A549 (cell line): ENCODE results near the gene REC114. TPM values are rescaled to one million over a fixed set of nuclear protein-coding genes. Genes with fewer than 3 reads are reported as not detected.

Experiments
- ATAC-seq, 2 experiments: fragments of 200-7000 bp in 1 of 2; fragments of >200 bp in 1 of 2; cut with Nextera tagmentation in 1 of 2; cut with Tn5 transposase in 1 of 2; 3 replicates each; pipeline versions ENCODE4 v1.8.0 to v1.9.1; 2018 to 2020; ENCODE audit warnings: mild to moderate bottlenecking in 1 of 2, moderate library complexity in 1 of 2
- CTCF ChIA-PET: fragments of 300-600 bp; sonication (Branson Sonifier 250); formaldehyde crosslinking; extraction: SDS; loops from one replicate; lab custom pipeline; 2021; ENCODE audit warnings: antibody characterized with exemption, inconsistent platforms; lab: Yijun Ruan, JAX
- POLR2A ChIA-PET: fragments of 350-600 bp; formaldehyde crosslinking; extraction: SDS; loops from one replicate; lab custom pipeline; 2021; ENCODE audit warnings: antibody characterized with exemption, inconsistent platforms; lab: Yijun Ruan, JAX
- DNase-seq, 2 experiments: peaks; one replicate each; pipeline versions ENCODE4 v3.0.0 to v3.0.0-alpha.2; 2011 to 2016; ENCODE audit warnings: low read depth in 1 of 2, low spot score in 1 of 2
- FAIRE-seq: peaks from 2 replicates; lab custom pipeline; 2011; peaks lifted over from hg19 to GRCh38; lab: Jason Lieb, UNC
- H3K27ac ChIP-seq, 2 experiments: fragments of >200 bp; sonication (Bioruptor Twin); formaldehyde crosslinking; 3 replicates each; pipeline ENCODE4 v1.5.1; 2016 to 2017
- H3K4me1 ChIP-seq: fragments of >200 bp; sonication (Bioruptor Twin); formaldehyde crosslinking; 3 replicates; pipeline ENCODE4 v1.6.1; 2016
- H3K4me2 ChIP-seq: fragments of >200 bp; sonication (Bioruptor Twin); formaldehyde crosslinking; 3 replicates; pipeline ENCODE4 v1.6.1; 2016
- H3K4me3 ChIP-seq: fragments of >200 bp; sonication (Bioruptor Twin); formaldehyde crosslinking; 3 replicates; pipeline ENCODE4 v1.5.1; 2016
- H3K9me3 ChIP-seq: fragments of >200 bp; sonication (Bioruptor Twin); formaldehyde crosslinking; 3 replicates; pipeline ENCODE4 v1.6.1; 2016
- BCL3 ChIP-seq: fragments of >200 bp; sonication (Bioruptor Twin); formaldehyde crosslinking; IDR thresholded peaks from 3 replicates; pipeline ENCODE4 v1.6.1; 2016
- BHLHE40 ChIP-seq: IDR thresholded peaks from 2 replicates; pipeline ENCODE4 v1.6.1; 2012; ENCODE audit warnings: low read depth, low read length, inconsistent platforms
- CEBPB ChIP-seq, 2 experiments: fragments of >200 bp in 1 of 2; sonication (Bioruptor Twin) in 1 of 2; formaldehyde crosslinking in 1 of 2; IDR thresholded peaks; 2 replicates each; pipeline ENCODE4 v1.6.1; 2012 to 2016
- CHD2 ChIP-seq: fragments of 150-350 bp; IDR thresholded peaks from 2 replicates; pipeline ENCODE4 v1.6.1; 2014; ENCODE audit warnings: low read length; ENCODE audit not compliant: partially characterized antibody
- CHD4 ChIP-seq: fragments of 200-600 bp; sonication (generic); IDR thresholded peaks from 2 replicates; pipeline ENCODE4 v1.6.1; 2016; ENCODE audit warnings: antibody characterized with exemption, mild to moderate bottlenecking, borderline replicate concordance
- EHMT2 ChIP-seq: fragments of 200-600 bp; sonication (generic); IDR thresholded peaks from 2 replicates; pipeline ENCODE4 v1.6.1; 2016; ENCODE audit warnings: antibody characterized with exemption, low read depth, mild to moderate bottlenecking, moderate library complexity
- ELK1 ChIP-seq: fragments of 150-350 bp; IDR thresholded peaks from 2 replicates; pipeline ENCODE4 v1.6.1; 2014; ENCODE audit warnings: low read depth, mild to moderate bottlenecking, low read length
- FOSB ChIP-seq: fragments of 250-450 bp; sonication (Bioruptor Pico); IDR thresholded peaks from 2 replicates; pipeline ENCODE4 v1.5.0; 2020; ENCODE audit warnings: mild to moderate bottlenecking, moderate library complexity
- FOXS1 ChIP-seq: fragments of 250-450 bp; sonication (Bioruptor Pico); IDR thresholded peaks from 2 replicates; pipeline ENCODE4 v1.5.0; 2020; ENCODE audit warnings: mild to moderate bottlenecking, moderate library complexity
- HDAC2 ChIP-seq: fragments of 200-600 bp; sonication (generic); IDR thresholded peaks from 2 replicates; pipeline ENCODE4 v1.6.1; 2016
- HES2 ChIP-seq: fragments of >200 bp; sonication (Bioruptor Twin); formaldehyde crosslinking; IDR thresholded peaks from 2 replicates; pipeline ENCODE4 v1.6.1; 2016
- HOXA7 ChIP-seq: fragments of 250-450 bp; sonication (Bioruptor Pico); IDR thresholded peaks from 2 replicates; pipeline ENCODE4 v1.5.0; 2020; ENCODE audit warnings: mild to moderate bottlenecking, moderate library complexity
- JUN ChIP-seq, 2 experiments: fragments of >200 bp; sonication (Bioruptor Twin); formaldehyde crosslinking; IDR thresholded peaks; 2 replicates in 1 of 2; 3 replicates in 1 of 2; pipeline ENCODE4 v1.6.1; 2016 to 2017
- JUNB ChIP-seq: fragments of >200 bp; sonication (Bioruptor Twin); formaldehyde crosslinking; IDR thresholded peaks from 2 replicates; pipeline ENCODE4 v1.6.1; 2016
- KDM1A ChIP-seq: fragments of 200-600 bp; sonication (generic); IDR thresholded peaks from 2 replicates; pipeline ENCODE4 v1.6.1; 2016; ENCODE audit warnings: low read depth, mild to moderate bottlenecking
- MAFK ChIP-seq: fragments of 450-650 bp; IDR thresholded peaks from 2 replicates; pipeline ENCODE4 v1.6.1; 2014; ENCODE audit not compliant: partially characterized antibody
- MYC ChIP-seq: IDR thresholded peaks from 2 replicates; pipeline ENCODE4 v1.6.1; 2012; ENCODE audit warnings: mild to moderate bottlenecking, inconsistent platforms, low read length, improper control_type of control experiment, borderline replicate concordance
- NFE2L2 ChIP-seq: fragments of 150-350 bp; conservative IDR thresholded peaks from 2 replicates; pipeline ENCODE4 v1.6.1; 2014; ENCODE audit warnings: low read length
- NR3C1 ChIP-seq: fragments of >200 bp; sonication (Bioruptor Twin); formaldehyde crosslinking; IDR thresholded peaks from 3 replicates; pipeline ENCODE4 v1.6.1; 2017
- PBX3 ChIP-seq: IDR thresholded peaks from 2 replicates; pipeline ENCODE4 v1.6.1; 2012
- POLR2AphosphoS2 ChIP-seq: conservative IDR thresholded peaks from 2 replicates; pipeline ENCODE4 v1.6.1; 2012; ENCODE audit warnings: low read length, improper control_type of control experiment, inconsistent platforms
- RAD21 ChIP-seq, 2 experiments: fragments of >200 bp in 1 of 2; sonication (Bioruptor Twin) in 1 of 2; formaldehyde crosslinking in 1 of 2; IDR thresholded peaks in 1 of 2; conservative IDR thresholded peaks in 1 of 2; 2 replicates in 1 of 2; 3 replicates in 1 of 2; pipeline ENCODE4 v1.6.1; 2012 to 2018; ENCODE audit warnings: inconsistent platforms in 1 of 2
- RARB ChIP-seq: fragments of 250-450 bp; sonication (Bioruptor Pico); IDR thresholded peaks from 2 replicates; pipeline ENCODE4 v1.8.0; 2021; ENCODE audit warnings: mild to moderate bottlenecking, moderate library complexity
- RNF2 ChIP-seq: fragments of 200-600 bp; sonication (generic); IDR thresholded peaks from 2 replicates; pipeline ENCODE4 v1.6.1; 2016; ENCODE audit warnings: low read depth, mild to moderate bottlenecking, antibody characterized with exemption, moderate library complexity, borderline replicate concordance
- TFCP2L1 ChIP-seq: fragments of 250-450 bp; sonication (Bioruptor Pico); IDR thresholded peaks from 2 replicates; pipeline ENCODE4 v1.5.0; 2021; ENCODE audit warnings: mild to moderate bottlenecking
- TP53 ChIP-seq: fragments of 250-450 bp; sonication (Bioruptor Pico); IDR thresholded peaks from 2 replicates; pipeline ENCODE4 v1.5.0; 2021; ENCODE audit warnings: mild to moderate bottlenecking, moderate library complexity
- ZC3H11A ChIP-seq: fragments of 450-650 bp; IDR thresholded peaks from 2 replicates; pipeline ENCODE4 v1.6.1; 2014; ENCODE audit warnings: antibody characterized with exemption, mild to moderate bottlenecking
- ZFP36 ChIP-seq: fragments of 450-650 bp; IDR thresholded peaks from 2 replicates; pipeline ENCODE4 v1.6.1; 2014; ENCODE audit warnings: borderline replicate concordance; ENCODE audit not compliant: partially characterized antibody
- ZSCAN20 ChIP-seq: fragments of 250-450 bp; sonication (Bioruptor Pico); IDR thresholded peaks from 2 replicates; pipeline ENCODE4 v1.8.0; 2022; ENCODE audit warnings: mild to moderate bottlenecking, moderate library complexity
- WGBS: methylation state at CpG from one replicate; pipeline ENCODE4 v1.1.6; 2017; ENCODE audit errors: missing lambda C conversion rate; 5-methylcytosine and 5-hydroxymethylcytosine counted together
- polyA plus RNA-seq, 4 experiments: library from polyadenylated mRNA; depleted of rRNA in 3 of 4; stranded (reverse); fragments of >200 nt; fragmentation: RNase III in 1 of 4; extraction: RNeasy Plus Mini Kit Qiagen cat#74134 plus additional on column Dnase treatment in 1 of 4; gene quantifications; 2 replicates in 3 of 4; 3 replicates in 1 of 4; pipeline ENCODE4 v1.2.3, GENCODE V29; 2011 to 2017

The REC114 gene
- polyA plus RNA-seq, 2 of the 4 experiments (the other 2 are of a cell fraction): not detected

- TF ChIP-seq RARB (CRISPR knock-in tag): no peak
- no peak for TF ChIP-seq RNF2
- no peak for TF ChIP-seq MYC
- TF ChIP-seq RAD21 (conservative IDR thresholded peaks at IDR 0.05 in 1 of 2, IDR thresholded peaks at IDR 0.05 in 1 of 2): 0 out of 5 replicates have a peak, but pooled peaks of 1 of the 2 experiments have one; percentile 6
- TF ChIP-seq CHD4: no peak
- TF ChIP-seq, all 56 proteins: peak for 1
- DNase-seq: peak in 1 of 2 experiments; percentile 12
- no peak overlapping the region for H3K4me3 ChIP-seq
- no peak overlapping the region for H3K4me2 ChIP-seq
- 90% methylated on average over 3 of the region's 3 CpGs for WGBS
- H3K9me3 ChIP-seq: no peaks in the 10 kb centered on the region
- ChIA-PET CTCF (interaction anchor here (0.8 to 13.8 kb wide), 13 partner anchors 9 to 135 kb away, joined by 3 to 211 read pairs (median 5); partner anchors contain the start of gene NPTN), POLR2A (no interaction called here)
- ATAC-seq: peak in 1 of 2 experiments; percentile 45; a peak in 3 of 6 replicates
- H3K4me1 ChIP-seq: 0 out of 3 replicates have a peak, but pooled peaks cover 5% of the 10 kb centered on the region
- H3K27ac ChIP-seq: no peak overlapping the region
- no peak for FAIRE-seq
Measured at GRCh38 chr15:73569361-73569760, 126.4 kb downstream of the REC114 start.

GRCh38 chr15:73570355-73571032 is 127.5 kb downstream of the REC114 start:
- ChIA-PET POLR2A (interaction anchor here (1.0 kb wide), 1 partner anchor 63 kb away, joined by 3 read pairs; the partner anchor contains the start of gene NPTN), CTCF (interaction anchor here (0.8 to 13.8 kb wide), 7 partner anchors 8 to 245 kb away, joined by 3 to 211 read pairs (median 6); partner anchors contain the start of gene NPTN)
- no peak for DNase-seq
- Histone ChIP-seq H3K4me1 (no peaks in the 10 kb centered on the region), H3K4me2 (no peak overlapping the region), H3K27ac (no peak overlapping the region), H3K9me3 (no peaks in the 10 kb centered on the region), H3K4me3 (no peak overlapping the region)
- FAIRE-seq: no peak
- no peak for ATAC-seq
- WGBS: 90% methylated on average over 7 of the region's 7 CpGs
- TF ChIP-seq ZSCAN20 (CRISPR knock-in tag) (no peak), PBX3 (no peak), FOSB (no peak), EHMT2 (no peak), CEBPB (IDR thresholded peaks at IDR 0.05) (no peak), HOXA7 (CRISPR knock-in tag) (no peak), HES2 (no peak), JUNB (no peak), NFE2L2 (no peak), TFCP2L1 (no peak), FOXS1 (CRISPR knock-in tag) (no peak), MYC (no peak), NR3C1 (no peak), JUN (IDR thresholded peaks at IDR 0.05) (no peak), BHLHE40 (no peak), BCL3 (no peak)

GRCh38 chr15:73571346-73571745 is 128.4 kb downstream of the REC114 start:
- no peaks in the 10 kb centered on the region for H3K4me1 ChIP-seq
- DNase-seq (no peak), FAIRE-seq (no peak), ATAC-seq (no peak; a peak in 2 of 6 replicates)
- ChIA-PET CTCF (interaction anchor here (0.8 to 13.8 kb wide), 6 partner anchors 9 to 246 kb away, joined by 3 to 211 read pairs (median 6); partner anchors contain the start of gene NPTN), POLR2A (interaction anchor here (1.0 kb wide), 1 partner anchor 62 kb away, joined by 3 read pairs; the partner anchor contains the start of gene NPTN)
- H3K4me2 ChIP-seq: no peak overlapping the region
- WGBS: 83% methylated on average over 5 of the region's 5 CpGs
- no peaks in the 10 kb centered on the region for H3K9me3 ChIP-seq
- no peak overlapping the region for H3K27ac ChIP-seq
- H3K4me3 ChIP-seq: no peak overlapping the region
- TF ChIP-seq MYC: no peak
- TF ChIP-seq HOXA7 (CRISPR knock-in tag): no peak
- no peak for TF ChIP-seq CHD2
- TF ChIP-seq ZC3H11A: no peak
- no peak for TF ChIP-seq ZFP36
- TF ChIP-seq HDAC2: no peak
- no peak for TF ChIP-seq ELK1
- TF ChIP-seq PBX3: no peak
- no peak for TF ChIP-seq TP53 (CRISPR knock-in tag)
- no peak for TF ChIP-seq EHMT2
- no peak for TF ChIP-seq KDM1A
- TF ChIP-seq POLR2AphosphoS2: no peak
- no peak for TF ChIP-seq CHD4
- TF ChIP-seq MAFK: no peak
